Activated CD4-positive, alpha-beta T cell treated with anti-CD3 and anti-CD28 coated beads, Interleukin-2, amount 50 U/mL, for 1 hour (primary cell): ENCODE data around the gene KIF21A.

ENCODE experiments used
- DNase-seq: peaks from one replicate; pipeline ENCODE4 v3.0.0-alpha.2; 2020

Gene KIF21A

GRCh38 chr12:39272871-39273655 lies 169.9 kb downstream of the KIF21A start:
- DNase-seq, result peak; percentile 0

- no peak for DNase-seq
These were observed 173.4 kb downstream of the KIF21A start for GRCh38 chr12:39269492-39269891.

GRCh38 chr12:39267886-39268285 lies 175.0 kb downstream of the KIF21A start:
- DNase-seq, result no peak

DNA sequence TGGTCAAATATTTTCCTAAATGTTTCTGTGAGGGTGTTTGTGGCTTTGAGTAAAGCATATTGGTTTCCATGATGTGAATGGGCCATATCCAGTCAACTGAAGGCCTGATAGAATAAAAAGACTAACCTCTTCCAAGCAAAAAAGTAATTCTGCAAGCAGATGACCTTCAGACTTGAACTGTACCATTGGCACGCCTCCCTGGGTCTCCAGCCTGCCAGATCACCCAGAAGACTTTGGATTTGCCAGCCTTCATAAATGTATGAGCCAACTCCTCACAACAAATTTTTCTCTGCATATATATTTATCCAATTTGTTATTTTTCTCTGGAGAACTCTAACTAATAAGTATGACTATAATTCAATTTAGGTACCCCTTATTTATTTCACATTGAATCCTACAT lies 190.3 kb downstream of the KIF21A start:
- DNase-seq, result no peak
